ENCODE results near the gene FOSL2. TPM values are rescaled to one million over a fixed set of nuclear protein-coding genes. Genes with fewer than 3 reads are reported as not detected.

Gene FOSL2
- total RNA-seq, 4 donors from 2014 or later, result 46.2 to 239 (median 207) TPM

DNA sequence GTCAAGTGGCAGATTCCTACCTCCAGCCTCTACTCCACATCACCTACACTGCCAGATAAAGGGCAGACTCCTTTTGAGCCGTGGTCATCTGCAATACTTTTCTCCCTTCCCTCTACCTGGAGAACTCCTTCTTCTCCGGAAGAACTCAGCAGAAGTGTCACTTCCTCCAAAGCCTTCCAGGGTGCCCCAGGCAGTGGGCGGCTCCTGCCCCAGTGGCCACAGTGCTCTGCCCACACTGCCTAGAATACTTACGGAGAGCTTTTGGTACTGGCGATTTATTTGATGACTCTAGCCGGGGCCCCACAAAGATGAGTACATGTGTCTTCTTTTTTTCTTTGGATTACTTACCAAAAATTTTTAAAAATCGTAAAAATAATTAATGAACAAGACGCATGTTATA, 39.7 kb downstream of the FOSL2 start:
- H3K4me1 ChIP-seq, result peaks cover 0 to 18% (median 2%) of the 10 kb centered on the region in 4 donors
- no peaks in the 10 kb centered on the region for H3K27me3 ChIP-seq
- no peak overlapping the region for H3K27ac ChIP-seq
- no peak for DNase-seq
- no peaks in the 10 kb centered on the region for H3K36me3 ChIP-seq
- H3K4me3 ChIP-seq, result no peak overlapping the region
- no peak for TF ChIP-seq POLR2A (IDR thresholded peaks at IDR 0.05)
- TF ChIP-seq, protein P1, sequence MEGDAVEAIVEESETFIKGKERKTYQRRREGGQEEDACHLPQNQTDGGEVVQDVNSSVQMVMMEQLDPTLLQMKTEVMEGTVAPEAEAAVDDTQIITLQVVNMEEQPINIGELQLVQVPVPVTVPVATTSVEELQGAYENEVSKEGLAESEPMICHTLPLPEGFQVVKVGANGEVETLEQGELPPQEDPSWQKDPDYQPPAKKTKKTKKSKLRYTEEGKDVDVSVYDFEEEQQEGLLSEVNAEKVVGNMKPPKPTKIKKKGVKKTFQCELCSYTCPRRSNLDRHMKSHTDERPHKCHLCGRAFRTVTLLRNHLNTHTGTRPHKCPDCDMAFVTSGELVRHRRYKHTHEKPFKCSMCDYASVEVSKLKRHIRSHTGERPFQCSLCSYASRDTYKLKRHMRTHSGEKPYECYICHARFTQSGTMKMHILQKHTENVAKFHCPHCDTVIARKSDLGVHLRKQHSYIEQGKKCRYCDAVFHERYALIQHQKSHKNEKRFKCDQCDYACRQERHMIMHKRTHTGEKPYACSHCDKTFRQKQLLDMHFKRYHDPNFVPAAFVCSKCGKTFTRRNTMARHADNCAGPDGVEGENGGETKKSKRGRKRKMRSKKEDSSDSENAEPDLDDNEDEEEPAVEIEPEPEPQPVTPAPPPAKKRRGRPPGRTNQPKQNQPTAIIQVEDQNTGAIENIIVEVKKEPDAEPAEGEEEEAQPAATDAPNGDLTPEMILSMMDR (IDR thresholded peaks at IDR 0.05), result no peak
- no peaks in the 10 kb centered on the region for H3K9me3 ChIP-seq

DNA sequence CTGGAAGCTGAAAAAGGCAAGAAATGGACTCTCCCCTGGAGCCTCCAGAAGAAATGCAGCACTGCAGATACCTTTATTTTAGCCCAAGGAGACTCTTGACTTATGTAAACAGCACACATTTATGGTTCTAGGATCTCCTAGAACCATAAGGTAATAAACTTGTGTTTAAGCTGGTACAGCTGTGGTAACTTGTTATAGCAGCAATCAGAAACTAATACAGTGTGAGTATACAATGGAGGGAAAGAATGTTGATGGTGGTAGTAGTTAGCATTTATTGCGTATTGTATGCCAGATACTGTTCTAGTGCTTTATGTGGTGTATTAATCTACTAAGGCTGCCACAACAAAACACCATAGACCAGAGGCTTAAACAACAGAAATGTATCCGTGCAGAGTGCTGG, 40.6 kb downstream of the FOSL2 start:
- Histone ChIP-seq H3K27ac (no peak overlapping the region), H3K36me3 (no peaks in the 10 kb centered on the region), H3K9me3 (no peaks in the 10 kb centered on the region), H3K4me3 (no peak overlapping the region), H3K4me1 (peaks cover 0 to 25% (median 2%) of the 10 kb centered on the region in 4 donors), H3K27me3 (no peaks in the 10 kb centered on the region)
- no peak for DNase-seq
- TF ChIP-seq, protein P1 (IDR thresholded peaks at IDR 0.05), result no peak

DNA sequence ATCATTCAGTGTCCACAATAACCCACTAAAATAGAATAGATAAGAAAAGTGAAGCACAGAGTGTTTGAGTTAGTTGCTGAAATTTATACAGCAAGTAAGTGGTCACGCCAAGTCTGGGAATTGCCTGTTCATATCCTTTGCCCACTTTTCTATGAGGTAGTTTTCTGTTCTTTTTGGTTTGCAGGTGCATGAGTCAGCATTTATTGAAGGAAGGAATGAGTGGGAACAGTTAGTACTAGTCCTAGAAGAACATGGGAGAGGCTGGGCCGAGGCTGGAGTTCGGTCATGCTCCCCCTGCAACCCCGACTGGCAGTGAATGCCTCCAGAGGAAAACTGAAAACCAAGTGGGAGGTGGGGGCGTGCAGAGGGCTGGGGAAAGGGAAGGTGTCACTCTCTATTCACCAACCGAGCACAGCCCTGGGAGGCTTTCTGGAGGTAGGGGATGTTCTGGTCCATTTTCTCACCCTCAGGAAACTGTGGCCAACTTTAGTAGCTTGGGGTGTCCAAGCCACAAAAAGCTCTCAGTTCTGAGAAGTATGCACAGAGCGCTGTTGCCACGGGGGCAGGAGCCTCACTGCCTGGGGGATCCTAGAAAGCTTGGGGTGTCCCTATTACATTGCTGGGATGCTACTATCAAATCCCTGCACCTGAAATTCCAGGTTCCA, 41.4 kb downstream of the FOSL2 start:
- H3K27ac ChIP-seq, result no peak overlapping the region
- no peak overlapping the region for H3K4me3 ChIP-seq
- no peak for TF ChIP-seq POLR2A (IDR thresholded peaks at IDR 0.05)
- TF ChIP-seq, protein P1 (IDR thresholded peaks at IDR 0.05), result no peak
- H3K27me3 ChIP-seq, result no peaks in the 10 kb centered on the region
- H3K36me3 ChIP-seq, result no peaks in the 10 kb centered on the region
- DNase-seq, result peak in 1 of 3 donors; percentile 40
- H3K4me1 ChIP-seq, result peaks cover 0 to 25% (median 2%) of the 10 kb centered on the region in 4 donors
- H3K9me3 ChIP-seq, result no peaks in the 10 kb centered on the region

DNA sequence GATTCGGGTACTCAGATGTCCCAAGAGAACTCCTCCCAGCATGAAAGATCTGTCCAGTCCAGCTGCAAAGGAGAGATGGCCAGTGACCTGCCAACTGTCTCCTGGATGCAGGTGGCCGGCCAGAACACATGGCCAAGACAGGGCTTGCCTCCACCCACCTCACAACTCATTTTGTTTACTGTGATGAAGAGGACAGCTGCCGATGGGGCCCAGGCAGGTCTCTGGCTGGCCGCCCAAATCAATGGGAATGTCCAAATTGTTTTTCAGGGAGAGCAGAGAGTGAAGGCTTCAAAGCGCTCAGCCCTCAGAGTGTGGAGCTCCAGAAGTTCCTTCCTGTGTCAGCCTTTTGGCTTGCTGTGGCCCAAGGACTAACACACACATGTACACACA, 41.9 kb downstream of the FOSL2 start:
- H3K4me3 ChIP-seq, result no peak overlapping the region
- H3K9me3 ChIP-seq, result no peaks in the 10 kb centered on the region
- H3K27me3 ChIP-seq, result no peaks in the 10 kb centered on the region
- peaks cover 0 to 25% (median 2%) of the 10 kb centered on the region in 4 donors for H3K4me1 ChIP-seq
- no peak overlapping the region for H3K27ac ChIP-seq
- DNase-seq, result peak in 1 of 3 donors; percentile 41
- H3K36me3 ChIP-seq, result no peaks in the 10 kb centered on the region
- TF ChIP-seq POLR2A (IDR thresholded peaks at IDR 0.05), result no peak
- TF ChIP-seq, protein P1 (IDR thresholded peaks at IDR 0.05), result no peak

DNA sequence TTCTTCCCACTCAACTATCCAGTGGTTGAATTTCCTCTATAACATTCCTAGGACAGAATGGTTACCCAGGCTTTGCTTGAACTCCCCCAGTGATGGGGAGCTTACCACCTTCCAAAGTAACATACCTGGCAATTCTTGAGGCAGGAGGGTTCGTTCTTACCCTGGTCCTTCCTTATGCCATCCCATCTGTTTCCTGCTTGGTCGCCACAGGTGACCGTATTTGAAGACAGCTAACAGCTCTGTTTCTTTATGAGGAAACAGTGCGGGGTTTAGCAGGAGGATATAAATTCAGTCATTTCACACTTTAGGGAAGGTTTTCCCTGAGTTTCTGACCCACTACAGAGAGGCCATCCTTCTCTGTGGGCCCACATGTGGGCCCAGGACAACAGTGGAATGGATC, 42.6 kb downstream of the FOSL2 start:
- Histone ChIP-seq H3K27ac (peak overlapping the region in 3 of 4 donors; percentile 63 to 85 (median 79)), H3K4me1 (peaks cover 0 to 25% (median 2%) of the 10 kb centered on the region in 4 donors), H3K9me3 (no peaks in the 10 kb centered on the region), H3K4me3 (no peak overlapping the region), H3K27me3 (no peaks in the 10 kb centered on the region), H3K36me3 (no peaks in the 10 kb centered on the region)
- DNase-seq, result no peak
- TF ChIP-seq POLR2A (IDR thresholded peaks at IDR 0.05), result no peak
- TF ChIP-seq, protein P1 (IDR thresholded peaks at IDR 0.05), result no peak

Data from Peyer's patch (tissue), 4 donors.